Hair follicle dermal papilla cell (primary cell): ENCODE data around the gene ZNF727. TPM values are rescaled to one million over a fixed set of nuclear protein-coding genes. Genes with fewer than 3 reads are reported as not detected.

Source experiments
- total RNA-seq: library from RNA; depleted of rRNA; stranded (reverse); fragments of >200 nt; gene quantifications from 2 replicates; pipeline ENCODE4 v1.2.3, GENCODE V29; 2012

ZNF727 gene
- 0.24 and 0.32 TPM in 2 replicates for total RNA-seq

GRCh38 chr7:64045301-64046040, at the start of gene ZNF727:
Gene ZNF727, plus strand, starts transcription at chr7:64045434. Its CDS starts 188 bp downstream, at chr7:64045622.

GRCh38 chr7:63998549-63998948, 46.7 kb upstream of the ZNF727 start, which contains the start of gene ZNF722:
Gene ZNF722, plus strand, starts transcription at chr7:63998849. Its CDS starts 113 bp downstream, at chr7:63998962.

Other genes with a start within 250 kb of the ZNF727 start
- not detected in 2 replicates for gene ZNF722, start 46.6 kb upstream of the ZNF727 start, total RNA-seq
- not detected in 2 replicates for gene ZNF735, start 161.8 kb downstream of the ZNF727 start, total RNA-seq
- gene ZNF679, start 183.0 kb downstream of the ZNF727 start, total RNA-seq, result not detected in 2 replicates